GM23338 (cell line): ENCODE measurements around the gene CDV3.
"Not testable (repeated sequence)": the region's sequence is repeated elsewhere in the genome, so short reads cannot be mapped to it uniquely, and the experiment has no call there.

Experiments
- CTCF ChIP-seq, 2 experiments: fragments of 200-600 bp in 1 of 2; sonication (generic) in 1 of 2; conservative IDR thresholded peaks; 2 replicates each; pipeline versions ENCODE4 v1.5.1 to v1.6.1; 2016 to 2017; ENCODE audit warnings: antibody characterized with exemption in 2 of 2, low read depth in 2 of 2, mild to moderate bottlenecking in 2 of 2, moderate library complexity in 1 of 2
- EZH2 ChIP-seq: fragments of 200-600 bp; sonication (generic); IDR thresholded peaks from one replicate; pipeline ENCODE4 v1.8.0; 2017; ENCODE audit warnings: antibody characterized with exemption, mild to moderate bottlenecking, low read depth; ENCODE audit not compliant: unreplicated experiment
- JUNB ChIP-seq: IDR thresholded peaks from one replicate; pipeline ENCODE4 v1.6.1; 2016; ENCODE audit warnings: antibody characterized with exemption; ENCODE audit not compliant: unreplicated experiment
- NANOG ChIP-seq: IDR thresholded peaks from 2 replicates; pipeline ENCODE4 v1.6.1; 2016; ENCODE audit warnings: antibody characterized with exemption, borderline replicate concordance
- POLR2AphosphoS5 ChIP-seq: IDR thresholded peaks from 2 replicates; pipeline ENCODE4 v1.6.1; 2016; ENCODE audit warnings: antibody characterized with exemption, low read depth
- STAT1 ChIP-seq: IDR thresholded peaks from one replicate; pipeline ENCODE4 v1.6.1; 2016; ENCODE audit warnings: antibody characterized with exemption; ENCODE audit not compliant: unreplicated experiment

DNA sequence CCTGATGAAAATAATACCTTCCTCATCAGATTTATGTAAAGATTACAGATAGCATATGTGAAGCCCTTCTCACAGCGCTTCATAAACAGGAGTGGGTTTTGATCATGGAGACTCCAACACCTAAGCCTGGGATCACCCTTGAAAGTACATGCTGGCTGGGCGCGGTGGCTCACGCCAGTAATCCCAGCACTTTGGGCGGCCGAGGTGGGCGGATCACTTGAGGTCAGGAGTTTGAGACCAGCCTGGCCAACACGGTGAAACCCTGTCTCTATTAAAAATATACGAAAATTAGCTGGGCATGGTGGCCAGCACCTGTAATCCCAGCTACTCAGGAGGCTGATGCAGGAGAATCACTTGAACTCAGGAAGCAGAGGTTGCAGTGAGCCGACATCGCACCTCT is 36.4 kb upstream of the CDV3 start:
- TF ChIP-seq CTCF (conservative IDR thresholded peaks at IDR 0.05; ENCODE audit: low read depth in 2 of 2); JUNB; POLR2AphosphoS5; NANOG; EZH2; STAT1: not testable (repeated sequence)
